Choroid plexus epithelial cell (primary cell): Measurements from ENCODE around the gene CCDC194.

ENCODE experiments used
- DNase-seq: peaks from one replicate; pipeline ENCODE4 v3.0.0-alpha.2; 2010; ENCODE audit warnings: low read depth
- H3K4me3 ChIP-seq: 2 replicates; pipeline ENCODE4 v1.5.1; 2011; ENCODE audit warnings: low read depth, mild to moderate bottlenecking, control low read depth, low read length, moderate library complexity
- CTCF ChIP-seq: conservative IDR thresholded peaks from 2 replicates; pipeline ENCODE4 v1.5.1; 2011; ENCODE audit warnings: low read depth, mild to moderate bottlenecking, control low read depth, inconsistent platforms, low read length, moderate library complexity

CCDC194 gene

DNA sequence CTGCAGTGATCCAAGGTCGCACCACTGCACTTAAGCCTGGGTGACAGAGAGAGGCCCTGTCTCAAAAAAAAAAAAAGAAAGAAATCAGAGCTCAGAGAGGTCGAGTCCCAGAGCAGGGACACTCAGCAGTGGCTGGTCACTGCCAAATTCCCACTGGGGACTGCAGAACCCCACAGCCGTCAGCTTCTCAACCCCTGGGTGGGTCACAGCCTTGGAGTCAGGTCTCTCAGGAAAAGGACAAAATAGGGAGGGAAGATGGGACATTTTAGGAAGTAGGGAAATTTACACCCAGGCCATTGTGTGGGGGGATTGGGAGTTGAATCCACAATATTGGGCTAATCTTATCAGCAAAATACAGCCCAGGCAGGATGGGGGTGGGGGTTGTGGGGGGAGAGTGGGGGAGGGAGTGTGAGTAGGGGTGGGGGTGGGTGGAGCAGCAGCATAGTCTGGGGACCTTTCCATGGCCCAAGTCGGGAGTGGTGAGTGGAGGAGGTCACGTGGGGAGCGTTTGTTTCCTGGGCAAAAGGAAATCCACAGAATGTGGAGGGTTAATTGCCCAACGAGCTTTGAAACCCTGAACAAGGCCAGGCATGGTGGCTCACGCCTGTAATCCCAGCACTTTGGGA, 5.0 kb upstream of the CCDC194 start:
- H3K4me3 ChIP-seq: no peak overlapping the region
- DNase-seq: no peak
- TF ChIP-seq CTCF: no peak

- no peak overlapping the region for H3K4me3 ChIP-seq
- DNase-seq: peak; percentile 66
Observed at GRCh38 chr19:17394891-17395415, 957 bp upstream of the CCDC194 start.

DNA sequence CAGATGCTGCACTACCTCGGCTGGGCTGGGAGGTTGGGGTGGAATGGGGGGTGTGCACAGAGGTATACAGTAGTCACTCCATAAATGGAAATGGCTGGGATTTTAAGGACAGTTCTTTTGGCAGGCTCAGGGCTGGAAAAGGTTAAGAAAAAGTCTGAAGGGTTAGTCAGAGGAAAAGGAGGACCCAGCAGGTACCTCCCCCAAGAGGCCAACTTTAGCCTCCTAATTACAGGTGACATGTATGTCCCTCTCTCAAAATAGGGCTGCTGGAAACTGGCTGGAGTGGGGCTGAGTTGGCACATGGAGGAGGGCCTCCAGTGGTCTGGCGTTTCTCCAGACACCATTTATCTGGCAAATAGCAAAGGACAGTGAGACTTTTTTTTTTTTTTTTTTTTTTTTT, 994 bp downstream of the CCDC194 start:
- DNase-seq: no peak
- no peak for TF ChIP-seq CTCF
- H3K4me3 ChIP-seq: no peak overlapping the region

More at GRCh38 chr19:17394891-17395415, 957 bp upstream of the CCDC194 start:
- peak; percentile 77 for TF ChIP-seq CTCF

- peak overlapping the region; percentile 46 for H3K4me3 ChIP-seq
- no peak for DNase-seq
- TF ChIP-seq CTCF: no peak
Observed at GRCh38 chr19:17391371-17392151, 2.4 kb downstream of the CCDC194 start.

DNA sequence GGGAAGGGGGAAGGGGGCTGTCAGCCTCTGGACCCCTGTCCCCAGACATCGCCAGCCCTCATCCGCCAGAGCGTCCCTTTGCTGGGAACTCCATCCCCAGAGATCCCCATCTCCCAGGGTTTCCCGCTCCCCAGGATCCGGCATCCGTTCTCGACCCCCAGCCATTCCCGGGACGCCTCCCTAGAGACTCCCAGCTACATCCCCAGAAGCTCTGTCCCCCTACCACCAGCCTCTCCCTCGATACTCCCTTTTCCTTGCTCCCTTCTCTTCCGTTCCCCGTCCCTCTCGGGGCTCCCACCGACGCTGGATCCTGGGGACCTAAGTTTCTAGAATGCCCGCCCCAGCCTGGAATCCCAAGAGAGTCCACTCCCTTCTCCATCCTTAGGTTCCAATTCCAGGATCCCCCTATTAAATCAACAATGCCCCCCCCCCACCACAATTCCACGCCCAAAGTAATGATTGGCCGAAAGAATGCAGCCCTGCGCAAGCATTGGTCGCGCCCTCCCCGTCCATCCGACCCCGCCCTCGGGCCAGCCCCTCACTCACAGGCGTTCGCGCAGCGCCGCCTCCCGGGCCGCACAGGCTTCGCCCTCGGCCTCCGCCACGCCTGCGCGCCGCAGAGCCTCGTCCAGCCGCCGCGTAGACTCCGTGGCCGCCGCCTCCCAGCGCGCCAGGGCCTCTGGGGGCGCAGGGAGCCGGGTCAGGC, 3.2 kb downstream of the CCDC194 start:
- DNase-seq: peak; percentile 91
- peak overlapping the region; percentile 63 for H3K4me3 ChIP-seq
- peak; percentile 57 for TF ChIP-seq CTCF

GRCh38 chr19:17389957-17390664, 3.9 kb downstream of the CCDC194 start:
- H3K4me3 ChIP-seq: peak overlapping the region; percentile 63
- no peak for TF ChIP-seq CTCF
- no peak for DNase-seq
